GM12878 (cell line): Measurements from ENCODE around the gene PTBP3. TPM values are rescaled to one million over a fixed set of nuclear protein-coding genes. Genes with fewer than 3 reads are reported as not detected.

Experiments
- ATAC-seq: fragments of 200-7000 bp; cut with Tn5 transposase; 3 replicates; pipeline ENCODE4 v1.9.1; 2020; ENCODE audit warnings: mild to moderate bottlenecking, moderate library complexity
- BruUV-seq: library from RNA; stranded (reverse); fragments of 400-500 nt; replicated peaks from 2 replicates; lab custom pipeline; 2021; lab: Mats Ljungman, UMichigan
- CTCF ChIA-PET: fragments of 300-600 bp; sonication (Branson Sonifier 250); formaldehyde crosslinking; extraction: SDS; loops from one replicate; lab custom pipeline; 2021; ENCODE audit warnings: inconsistent platforms; lab: Yijun Ruan, JAX
- POLR2A ChIA-PET: fragments of 350-600 bp; formaldehyde crosslinking; extraction: SDS; loops from one replicate; lab custom pipeline; 2021; ENCODE audit warnings: inconsistent platforms; lab: Charles Lee
- RAD21 ChIA-PET: fragments of 300-600 bp; sonication (Branson Sonifier 250); formaldehyde crosslinking; loops from one replicate; lab custom pipeline; 2023; ENCODE audit warnings: antibody characterized with exemption; ENCODE audit not compliant: unreplicated experiment; lab: Charles Lee
- SMC1A ChIA-PET: fragments of 300-600 bp; sonication (Branson Sonifier 250); formaldehyde crosslinking; loops from one replicate; lab custom pipeline; 2023; ENCODE audit not compliant: unreplicated experiment, uncharacterized antibody; lab: Charles Lee
- DNase-seq: peaks from one replicate; pipeline ENCODE4 v3.0.0-alpha.2; 2011; ENCODE audit warnings: low read depth, low spot score
- FAIRE-seq: peaks from 3 replicates; lab custom pipeline; 2011; peaks lifted over from hg19 to GRCh38; lab: Jason Lieb, UNC
- H2AFZ ChIP-seq: 2 replicates; pipeline ENCODE4 v1.6.0; 2011; ENCODE audit warnings: low read depth, low read length, control low read depth; ENCODE audit not compliant: control insufficient read depth
- H3K27ac ChIP-seq: 2 replicates; pipeline ENCODE4 v1.5.1; 2011; ENCODE audit warnings: control low read depth; ENCODE audit not compliant: control insufficient read depth, insufficient read depth
- H3K27me3 ChIP-seq, 2 experiments: replicated peaks in 1 of 2; 2 replicates each; pipeline versions ENCODE4 v1.6.0 to v1.6.1; 2011; ENCODE audit warnings: low read length in 1 of 2; ENCODE audit not compliant: control insufficient read depth in 2 of 2, insufficient read depth in 2 of 2
- H3K36me3 ChIP-seq, 2 experiments: 2 replicates each; pipeline ENCODE4 v1.5.1; 2011; ENCODE audit warnings: low read length in 1 of 2; ENCODE audit not compliant: control insufficient read depth in 2 of 2, insufficient read depth in 2 of 2
- H3K4me1 ChIP-seq: 2 replicates; pipeline ENCODE4 v1.6.1; 2011; ENCODE audit warnings: mild to moderate bottlenecking, low read length, moderate library complexity, mixed read lengths; ENCODE audit not compliant: control insufficient read depth, insufficient read depth
- H3K4me2 ChIP-seq: 2 replicates; pipeline ENCODE4 v1.6.0; 2011; ENCODE audit warnings: control low read depth; ENCODE audit not compliant: control insufficient read depth, insufficient read depth
- H3K4me3 ChIP-seq: fragments of 200-600 bp; sonication (generic); 2 replicates; pipeline ENCODE4 v1.5.1; 2016
- H3K79me2 ChIP-seq: 2 replicates; pipeline ENCODE4 v1.6.0; 2011; ENCODE audit warnings: low read length; ENCODE audit not compliant: control insufficient read depth, insufficient read depth
- H3K9ac ChIP-seq: 2 replicates; pipeline ENCODE4 v1.8.0; 2011; ENCODE audit warnings: low read length, control low read depth, mixed read lengths; ENCODE audit not compliant: control insufficient read depth, insufficient read depth
- H3K9me3 ChIP-seq: replicated peaks from 3 replicates; pipeline ENCODE4 v1.5.1; 2011; ENCODE audit warnings: mild to moderate bottlenecking, low read length; ENCODE audit not compliant: control insufficient read depth, insufficient read depth
- H4K20me1 ChIP-seq: 2 replicates; pipeline ENCODE4 v1.6.0; 2011; ENCODE audit not compliant: control insufficient read depth, insufficient read depth
- ATF2 ChIP-seq: IDR thresholded peaks from 2 replicates; pipeline ENCODE4 v1.6.1; 2012; ENCODE audit warnings: low read length, inconsistent platforms
- BHLHE40 ChIP-seq, 2 experiments: fragments of 450-650 bp in 1 of 2; IDR thresholded peaks; 2 replicates each; pipeline ENCODE4 v1.6.1; 2011 to 2017; ENCODE audit warnings: low read depth in 2 of 2, borderline replicate concordance in 1 of 2, improper control_type of control experiment in 1 of 2, low read length in 1 of 2, mild to moderate bottlenecking in 1 of 2
- CREM ChIP-seq: IDR thresholded peaks from 2 replicates; pipeline ENCODE4 v1.6.1; 2014; ENCODE audit warnings: antibody characterized with exemption, low read depth
- ESRRA ChIP-seq: IDR thresholded peaks from 2 replicates; pipeline ENCODE4 v1.6.1; 2012; ENCODE audit warnings: mild to moderate bottlenecking, low read length, improper control_type of control experiment
- ETV6 ChIP-seq, 2 experiments: fragments of 450-650 bp in 1 of 2; IDR thresholded peaks in 1 of 2; conservative IDR thresholded peaks in 1 of 2; 2 replicates each; pipeline ENCODE4 v1.6.1; 2014; ENCODE audit warnings: antibody characterized with exemption in 1 of 2, borderline replicate concordance in 1 of 2, low read depth in 1 of 2, mild to moderate bottlenecking in 1 of 2, moderate library complexity in 1 of 2
- IKZF2 ChIP-seq, 2 experiments: fragments of 450-650 bp; IDR thresholded peaks; 2 replicates each; pipeline ENCODE4 v1.6.1; 2017; ENCODE audit warnings: mild to moderate bottlenecking in 2 of 2, moderate library complexity in 2 of 2
- IRF4 ChIP-seq: IDR thresholded peaks from 2 replicates; pipeline ENCODE4 v1.6.1; 2011; ENCODE audit warnings: low read depth, low read length
- NBN ChIP-seq: fragments of 450-650 bp; IDR thresholded peaks from 2 replicates; pipeline ENCODE4 v1.6.1; 2016
- POLR2AphosphoS5 ChIP-seq: IDR thresholded peaks from 2 replicates; pipeline ENCODE4 v1.6.1; 2011; ENCODE audit warnings: mild to moderate bottlenecking, low read length, inconsistent platforms
- RUNX3 ChIP-seq: IDR thresholded peaks from 2 replicates; pipeline ENCODE4 v1.6.1; 2012; ENCODE audit warnings: low read length, inconsistent platforms
- SKIL ChIP-seq: fragments of 450-650 bp; IDR thresholded peaks from 2 replicates; pipeline ENCODE4 v1.6.1; 2017; ENCODE audit warnings: mild to moderate bottlenecking, low read depth, inconsistent platforms; ENCODE audit not compliant: poor library complexity, severe bottlenecking
- SREBF1 ChIP-seq: IDR thresholded peaks from 2 replicates; pipeline ENCODE4 v1.6.1; 2012; ENCODE audit warnings: mild to moderate bottlenecking, low read length
- USF1 ChIP-seq: IDR thresholded peaks from 2 replicates; pipeline ENCODE4 v1.6.1; 2011; ENCODE audit warnings: borderline replicate concordance, low read depth, mild to moderate bottlenecking, moderate library complexity, mixed read lengths, low read length; ENCODE audit not compliant: insufficient read depth; ENCODE audit errors: extremely low read length
- ZNF24 ChIP-seq: fragments of 450-650 bp; IDR thresholded peaks from 2 replicates; pipeline ENCODE4 v1.6.1; 2017; ENCODE audit warnings: antibody characterized with exemption, mild to moderate bottlenecking
- WGBS: methylation state at CpG from one replicate; pipeline ENCODE4 v1.1.6; 2016; ENCODE audit warnings: low lambda C conversion rate; ENCODE audit not compliant: insufficient replicate concordance, insufficient coverage; ENCODE audit errors: missing lambda C conversion rate; 5-methylcytosine and 5-hydroxymethylcytosine counted together
- in situ Hi-C: fragments of 300-500 bp; cut with MboI; formaldehyde crosslinking; loops from 9 replicates; pipeline ENCODE4 v1.14.3; 2018; ENCODE audit warnings: mixed read lengths
- intact Hi-C: fragments of 100-400 bp; cut with micrococcal nuclease; formaldehyde crosslinking; loops from one replicate; pipeline ENCODE4 v1.14.2; 2022; ENCODE audit not compliant: unreplicated experiment
- polyA plus RNA-seq, 11 experiments: library from polyadenylated mRNA; depleted of rRNA in 4 of 11; unstranded in 6 of 11; stranded (reverse) in 5 of 11; fragments of >200 nt; fragmentation: Nextera tagmentation in 4 of 11; fragmentation: Illumina TruSeq in 1 of 11; extraction: Ambion mirVana in 4 of 11; extraction: Trizol in 1 of 11; gene quantifications; 1 replicate in 1 of 11; 2 replicates in 10 of 11; pipeline versions ENCODE4 v1.2.1 to v1.2.3, GENCODE V29; 2011 to 2016; ENCODE audit warnings: inconsistent platforms in 2 of 11, missing spikeins in 2 of 11, low read depth in 1 of 11
- total RNA-seq, 4 experiments: library from RNA; depleted of rRNA in 3 of 4; stranded (reverse); fragments of >200 nt in 3 of 4; fragmentation: Illumina TruSeq in 1 of 4; extraction: Trizol in 1 of 4; gene quantifications; 2 replicates each; pipeline versions ENCODE4 v1.2.1 to v1.2.3, GENCODE V29; 2013 to 2021
- TF ChIP-seq, protein P1 (sequence below): fragments of 450-650 bp; IDR thresholded peaks from 2 replicates; pipeline ENCODE4 v1.6.1; 2017; ENCODE audit warnings: borderline replicate concordance

Gene PTBP3
- total and polyA plus RNA-seq, 10 of the 15 experiments (the other 5 are each of a cell fraction or from before 2014, with no cell fraction given), result 12.5 to 104 (median 52.7) TPM

- POLR2A ChIA-PET, result no interaction called here
- DNase-seq, result no peak
- H3K4me2 ChIP-seq, result peak overlapping the region; percentile 15; the same call in 1 of the 2 replicates
- H3K4me3 ChIP-seq, result no peak overlapping the region
- no peaks in the 10 kb centered on the region for H3K27me3 ChIP-seq
- WGBS, result 62% methylated on average over 4 of the region's 4 CpGs
- SMC1A ChIA-PET, result interaction anchor here (0.5 to 3.2 kb wide), 13 partner anchors 9 to 110 kb away, joined by 3 to 15 read pairs (median 5); partner anchors contain the start of gene PTBP3
- intact Hi-C loops (no loop called here), in situ Hi-C loops (no loop called here)
- RAD21 ChIA-PET, result interaction anchor here (0.6 to 1.3 kb wide), 5 partner anchors 13 to 122 kb away, joined by 3 to 4 read pairs (median 3); partner anchors contain the start of gene PTBP3
- CTCF ChIA-PET, result interaction anchor here (1.0 to 1.9 kb wide), 5 partner anchors 25 to 128 kb away, joined by 3 to 7 read pairs (median 5); no protein-coding TSS in a partner anchor
- peak; percentile 66 for FAIRE-seq
- peaks cover 23% of the 10 kb centered on the region for H3K4me1 ChIP-seq
- no peaks in the 10 kb centered on the region for H3K9me3 ChIP-seq
- peak; percentile 87 for ATAC-seq
- no peak overlapping the region for H3K9ac ChIP-seq
- H2AFZ ChIP-seq, result no peak overlapping the region
- H4K20me1 ChIP-seq, result no peaks in the 10 kb centered on the region
- peaks cover 0 to 9% of the 10 kb centered on the region in 2 experiments; a peak in 2 of 4 replicates for H3K36me3 ChIP-seq
- peak overlapping the region; percentile 5; the same call in 1 of the 2 replicates for H3K27ac ChIP-seq
- no peaks in the 10 kb centered on the region for H3K79me2 ChIP-seq
- BruUV-seq, result no TSS peak
- TF ChIP-seq SKIL (peak; percentile 32), ETV6 (conservative IDR thresholded peaks at IDR 0.05 in 1 of 2, IDR thresholded peaks at IDR 0.05 in 1 of 2; ENCODE audit: borderline replicate concordance in 1 of 2, low read depth in 1 of 2) (no peak; a peak in 1 of 4 replicates), POLR2AphosphoS5 (no peak), RUNX3 (peak; percentile 43; the same call in 1 of the 2 replicates), ESRRA (no peak), USF1 (peak; percentile 29), ZNF24 (0 out of 2 replicates have a peak, but pooled peaks have one; percentile 48), ATF2 (peak; percentile 35; the same call in 1 of the 2 replicates), BHLHE40 (IDR thresholded peaks at IDR 0.05; ENCODE audit: borderline replicate concordance in 1 of 2, low read depth in 2 of 2, low read length in 1 of 2) (peak; percentile 53 to 75; a peak in 2 of 4 replicates), SREBF1 (no peak), IKZF2 (IDR thresholded peaks at IDR 0.05) (0 out of 4 replicates have a peak, but pooled peaks of 1 of the 2 experiments have one; percentile 25), IRF4 (0 out of 2 replicates have a peak, but pooled peaks have one; percentile 17), CREM (0 out of 2 replicates have a peak, but pooled peaks have one; percentile 13), NBN (no peak)
- TF ChIP-seq, protein P1, sequence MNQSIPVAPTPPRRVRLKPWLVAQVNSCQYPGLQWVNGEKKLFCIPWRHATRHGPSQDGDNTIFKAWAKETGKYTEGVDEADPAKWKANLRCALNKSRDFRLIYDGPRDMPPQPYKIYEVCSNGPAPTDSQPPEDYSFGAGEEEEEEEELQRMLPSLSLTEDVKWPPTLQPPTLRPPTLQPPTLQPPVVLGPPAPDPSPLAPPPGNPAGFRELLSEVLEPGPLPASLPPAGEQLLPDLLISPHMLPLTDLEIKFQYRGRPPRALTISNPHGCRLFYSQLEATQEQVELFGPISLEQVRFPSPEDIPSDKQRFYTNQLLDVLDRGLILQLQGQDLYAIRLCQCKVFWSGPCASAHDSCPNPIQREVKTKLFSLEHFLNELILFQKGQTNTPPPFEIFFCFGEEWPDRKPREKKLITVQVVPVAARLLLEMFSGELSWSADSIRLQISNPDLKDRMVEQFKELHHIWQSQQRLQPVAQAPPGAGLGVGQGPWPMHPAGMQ, result no peak
Observed at GRCh38 chr9:112224401-112225289, 108.8 kb downstream of the PTBP3 start.
